HG02938 (cell line): Measurements from ENCODE around the gene ARHGAP10.

Experiments used
- ATAC-seq: cut with Tn5 transposase; IDR thresholded peaks from one replicate; pipeline ENCODE4 v1.9.1; 2021; ENCODE audit warnings: mild to moderate bottlenecking, moderate library complexity; ENCODE audit not compliant: unreplicated experiment

The ARHGAP10 gene

DNA sequence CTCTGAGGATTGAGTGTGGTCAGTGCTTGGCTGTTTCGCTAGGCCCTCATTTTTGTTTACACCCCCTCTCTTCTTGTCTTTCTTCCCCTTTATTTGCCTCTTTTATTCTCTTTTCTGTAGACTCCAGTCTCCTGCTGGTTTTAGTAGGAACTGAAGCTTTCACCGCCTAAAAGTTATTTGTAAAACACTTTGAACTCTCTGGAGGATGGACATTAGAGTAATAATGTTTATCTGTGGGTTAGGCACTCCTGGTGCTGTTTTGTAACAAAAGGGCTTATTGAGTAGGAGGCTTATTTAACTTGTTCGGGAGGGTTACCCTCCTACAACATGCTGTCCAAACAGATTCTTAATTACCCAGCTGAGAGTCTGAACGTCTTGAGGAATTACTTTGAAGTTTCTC, 1.6 kb upstream of the ARHGAP10 start:
- ATAC-seq = no peak

DNA sequence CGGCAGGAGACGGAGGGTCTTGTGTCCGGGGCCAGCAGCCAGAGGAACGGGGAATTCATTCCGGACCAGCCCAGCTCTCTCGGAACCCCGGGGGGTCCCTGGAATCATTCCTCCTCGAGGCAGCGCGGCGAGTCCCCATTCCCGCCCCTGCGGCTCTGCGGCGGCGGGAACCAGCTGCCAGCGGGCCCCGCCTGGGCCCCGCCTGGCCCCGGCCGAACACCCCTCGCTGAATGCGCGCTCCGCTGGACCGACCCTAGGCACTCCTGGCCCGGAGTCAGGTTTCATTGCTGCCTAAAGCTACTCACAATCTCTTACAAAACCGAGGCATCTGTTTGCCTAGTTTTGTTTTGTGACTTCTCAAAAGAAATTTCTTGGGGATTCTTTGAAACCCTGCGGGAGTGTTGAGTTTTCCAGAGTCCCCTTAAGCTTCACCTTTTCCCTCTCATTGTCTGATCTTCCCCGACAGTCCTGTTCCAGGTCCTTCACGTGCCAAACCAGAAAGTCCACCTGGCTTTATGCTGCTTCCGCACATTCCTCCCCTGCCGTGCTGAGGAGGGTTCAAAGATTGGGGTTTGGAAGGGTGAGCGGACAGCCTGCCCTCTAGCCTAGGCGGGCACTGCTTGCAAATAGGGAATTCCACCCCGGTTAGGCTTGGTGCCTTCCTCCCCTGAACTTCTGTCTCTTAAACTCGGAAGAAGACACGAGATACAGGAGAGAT, 789 bp downstream of the ARHGAP10 start:
- ATAC-seq = peak; percentile 29

DNA sequence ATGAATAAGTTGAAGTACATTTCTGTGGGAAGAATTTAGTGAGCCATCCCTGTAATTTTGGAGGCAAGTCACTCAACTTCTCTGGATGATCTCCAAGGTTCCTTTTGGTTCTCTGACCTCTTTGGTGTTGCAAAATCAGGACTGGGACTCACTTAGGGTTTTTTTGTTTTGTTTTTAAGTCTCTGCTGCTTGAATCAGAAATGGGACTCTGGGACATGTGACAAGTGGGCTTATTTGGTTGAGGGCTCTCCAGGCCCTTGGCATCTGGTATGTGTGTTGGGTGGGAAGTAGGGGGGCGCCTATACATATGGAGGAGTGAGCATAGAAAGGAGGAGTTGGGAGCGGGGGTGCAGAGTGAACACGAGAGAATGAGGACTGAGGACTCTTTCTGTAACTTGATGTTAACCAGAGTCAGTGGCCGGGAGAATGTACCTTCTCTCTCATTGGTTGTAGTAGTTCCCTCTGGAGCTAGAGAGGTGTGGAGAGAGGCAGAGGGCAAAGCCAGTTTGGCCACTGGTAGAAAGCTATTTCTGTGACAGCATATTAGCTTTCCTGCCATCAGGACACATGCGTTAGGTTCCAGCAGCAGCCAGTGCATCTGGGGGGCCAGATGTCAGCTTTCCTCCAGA, 1.9 kb downstream of the ARHGAP10 start:
- no peak for ATAC-seq

DNA sequence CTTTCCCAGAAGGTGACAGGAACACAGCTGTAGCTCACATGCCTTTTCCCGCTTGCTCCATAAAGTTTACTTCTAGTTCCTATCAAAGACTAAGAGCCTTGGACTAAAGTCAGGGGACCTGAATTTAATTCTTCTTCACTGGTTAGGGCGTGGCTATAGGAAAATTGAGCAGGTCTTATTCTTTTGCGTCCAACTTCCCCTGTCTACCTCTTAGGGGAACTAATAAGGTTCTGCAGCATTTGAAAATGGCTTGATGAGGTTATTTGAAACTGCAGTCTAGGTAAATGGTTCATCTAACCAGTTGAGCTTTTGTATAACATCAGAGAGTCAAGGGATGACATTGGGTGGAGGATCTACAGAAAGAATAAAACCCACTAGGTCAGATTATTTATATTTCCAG, 2.6 kb downstream of the ARHGAP10 start:
- no peak for ATAC-seq

DNA sequence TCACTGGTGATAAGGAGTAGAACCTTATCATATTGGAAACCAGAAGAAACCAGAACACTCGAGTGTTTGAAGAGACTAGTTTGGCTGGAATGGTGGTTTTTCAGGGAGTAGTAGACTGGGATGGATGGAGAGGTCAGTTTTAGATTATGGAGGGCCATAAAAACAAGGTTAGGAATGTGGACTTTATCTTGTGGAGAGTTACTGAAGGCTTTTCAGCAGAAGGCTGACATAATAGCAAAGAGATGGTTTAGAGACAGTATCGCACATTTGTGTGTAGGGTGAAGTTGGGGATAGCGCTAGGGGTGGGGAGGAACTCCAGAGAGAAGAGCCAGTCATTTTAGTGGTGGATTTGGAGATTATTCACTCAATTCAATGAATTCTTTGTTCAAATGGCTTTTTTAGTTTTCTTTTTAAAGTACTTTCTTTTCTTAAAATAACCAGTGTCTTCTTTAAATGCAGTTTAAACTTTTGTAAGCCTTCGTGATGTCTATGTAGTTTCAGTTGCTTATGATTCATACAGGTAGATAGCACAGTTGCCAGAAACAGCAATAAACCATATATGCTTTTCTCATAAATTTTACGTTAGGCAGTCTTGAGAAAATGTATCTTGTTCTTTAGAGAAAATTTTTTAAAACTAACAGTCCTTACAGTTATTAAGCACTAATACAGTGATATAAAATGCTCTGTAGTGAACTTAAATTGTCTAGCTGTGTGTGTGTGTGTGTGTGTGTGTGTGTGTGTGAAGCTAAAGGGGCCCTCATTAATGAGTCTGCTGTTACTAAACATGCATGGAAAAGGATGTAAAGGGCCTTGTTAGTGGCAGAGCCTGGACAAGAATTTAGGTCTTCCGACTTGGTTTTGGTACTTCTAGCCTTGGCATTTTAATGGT, 3.8 kb downstream of the ARHGAP10 start:
- peak; percentile 33 for ATAC-seq

DNA sequence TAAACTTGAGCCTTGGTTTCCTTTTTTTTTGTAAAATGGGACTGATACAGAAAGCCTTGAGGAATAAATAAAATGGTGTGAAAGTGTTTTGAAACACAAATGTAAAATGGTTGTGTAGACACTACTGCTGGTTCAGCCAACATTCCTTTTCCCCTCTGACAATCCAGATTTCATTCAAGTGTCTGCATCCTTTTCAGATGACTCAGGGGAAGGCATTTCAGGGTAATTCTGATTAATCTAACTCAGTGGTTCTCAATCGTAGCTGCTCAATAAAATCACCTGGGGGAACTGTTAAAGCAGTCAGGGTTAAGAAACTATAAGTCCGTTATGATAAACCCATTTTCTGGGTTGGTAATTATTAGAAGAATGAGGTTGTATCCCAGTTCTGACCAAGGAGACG, 4.6 kb downstream of the ARHGAP10 start:
- no peak for ATAC-seq

DNA sequence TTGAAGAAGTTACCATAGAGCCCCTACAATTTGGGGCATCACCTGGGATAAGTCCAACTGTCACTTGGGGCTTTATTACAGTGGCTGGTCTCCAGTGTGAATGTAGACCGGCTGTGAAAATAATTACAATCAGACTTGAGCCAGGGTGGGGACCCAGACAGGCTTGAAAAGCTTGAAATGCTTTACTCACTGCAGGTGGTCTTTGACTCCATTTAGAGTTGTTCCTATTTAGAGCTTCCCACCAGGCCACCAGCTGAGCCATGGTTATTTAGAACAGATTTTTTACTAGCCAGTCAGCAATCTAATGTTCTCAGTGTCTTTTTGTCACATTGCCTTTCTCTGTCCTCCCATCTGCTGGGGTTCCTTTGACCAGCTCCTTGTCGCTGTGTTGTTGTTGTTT, 5.7 kb downstream of the ARHGAP10 start:
- ATAC-seq = no peak

DNA sequence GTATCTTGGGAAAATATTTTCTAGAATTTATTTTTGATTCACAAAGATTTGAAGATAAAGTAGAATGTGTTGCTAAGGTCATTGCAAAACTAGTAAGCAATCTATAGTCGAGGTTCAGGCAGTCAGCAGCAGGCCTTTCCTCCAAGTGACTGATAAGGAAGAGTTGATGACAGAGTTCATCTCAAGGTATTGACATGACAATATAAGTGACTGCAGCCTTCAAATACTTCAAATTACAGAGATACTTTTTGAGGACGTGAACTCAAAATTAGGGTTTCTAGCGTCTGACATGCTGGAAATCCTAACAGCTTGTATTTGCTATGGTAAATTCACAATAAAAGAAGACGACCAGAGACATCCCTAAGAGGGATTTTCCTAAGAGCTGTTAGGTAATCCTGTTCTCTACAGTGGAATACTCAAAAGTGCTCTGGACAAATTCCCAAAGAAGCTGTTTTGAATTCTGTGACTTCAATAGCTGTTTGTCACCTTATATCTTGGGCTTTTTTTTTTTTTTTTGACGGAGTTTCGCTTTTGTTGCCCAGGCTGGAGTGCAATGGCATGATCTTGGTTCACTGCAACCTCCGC, 7.4 kb downstream of the ARHGAP10 start:
- no peak for ATAC-seq

DNA sequence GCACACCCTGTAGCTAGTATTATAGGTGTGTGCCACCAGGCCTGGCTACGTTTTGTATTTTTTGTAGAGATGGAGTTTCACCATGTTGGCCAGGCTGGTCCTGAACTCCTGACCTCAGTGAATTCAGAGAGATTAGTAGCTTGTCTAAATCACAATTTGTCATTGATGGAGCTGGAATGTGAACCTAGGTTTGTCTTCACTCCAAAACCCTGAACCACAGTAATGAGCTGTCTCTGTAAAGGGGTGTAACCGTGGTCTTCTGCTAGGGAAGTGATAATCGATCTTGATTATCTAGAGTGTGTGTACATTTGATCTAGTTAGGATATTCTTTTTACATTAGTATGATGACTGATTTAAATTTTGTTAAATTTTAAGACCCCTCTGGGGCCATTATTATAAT, 8.3 kb downstream of the ARHGAP10 start:
- ATAC-seq = no peak

DNA sequence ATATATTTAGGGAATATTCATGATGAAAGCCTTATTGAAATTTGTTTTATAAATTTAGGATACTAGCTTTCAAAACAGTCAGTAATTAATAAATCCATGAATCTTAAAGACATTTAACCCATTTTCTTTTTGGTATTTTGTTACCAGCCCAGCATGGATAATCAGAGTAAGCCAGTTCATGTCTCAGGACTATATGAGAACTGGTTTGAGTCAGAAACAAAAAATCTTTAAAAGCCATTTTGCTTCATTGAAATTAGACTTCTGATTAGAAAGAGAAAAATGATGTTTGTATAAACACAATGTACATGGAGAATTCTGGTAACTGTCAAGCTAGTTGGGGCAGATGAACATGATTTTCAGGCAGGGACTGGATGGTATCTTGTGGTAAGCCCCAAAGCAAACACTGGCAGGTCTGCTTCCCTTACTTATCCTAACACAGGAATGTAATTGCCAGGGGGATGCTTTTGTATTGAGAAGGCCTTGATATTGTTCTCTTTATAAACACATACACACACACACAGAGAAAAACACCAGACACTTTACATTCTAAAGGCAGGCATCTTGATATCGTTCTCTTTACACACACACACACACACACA, 9.4 kb downstream of the ARHGAP10 start:
- no peak for ATAC-seq

DNA sequence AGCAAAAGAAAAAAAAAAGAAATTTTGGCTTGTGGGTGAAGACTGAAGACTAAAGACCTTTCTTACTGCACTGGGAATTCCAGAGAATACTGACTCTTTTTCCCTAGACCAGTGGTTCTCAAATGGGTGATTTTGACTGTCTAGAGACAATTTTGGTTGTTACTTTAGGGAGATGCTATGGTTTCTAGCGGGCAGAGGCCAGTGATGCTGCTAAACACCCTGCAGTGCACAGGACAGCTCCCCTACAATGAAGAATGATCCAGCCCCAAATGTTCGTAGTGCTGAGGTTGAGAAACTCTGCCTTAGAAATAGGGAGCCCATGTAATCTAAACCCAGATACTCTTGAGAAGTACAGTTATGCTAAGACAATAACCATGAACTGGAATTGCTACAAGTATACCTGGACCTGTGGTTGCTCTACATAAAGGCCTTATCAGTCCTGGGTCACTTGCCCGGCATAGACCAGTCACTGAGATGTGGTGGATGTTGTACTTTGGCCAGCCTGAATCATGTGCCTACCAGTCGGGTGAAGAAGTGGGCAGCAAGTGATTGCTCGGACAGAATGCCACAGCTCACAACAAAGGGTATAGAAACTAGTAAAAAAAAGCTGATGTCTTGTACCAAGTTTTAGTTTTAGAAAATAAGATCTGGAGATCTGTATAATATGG, 16.0 kb downstream of the ARHGAP10 start:
- no peak for ATAC-seq

DNA sequence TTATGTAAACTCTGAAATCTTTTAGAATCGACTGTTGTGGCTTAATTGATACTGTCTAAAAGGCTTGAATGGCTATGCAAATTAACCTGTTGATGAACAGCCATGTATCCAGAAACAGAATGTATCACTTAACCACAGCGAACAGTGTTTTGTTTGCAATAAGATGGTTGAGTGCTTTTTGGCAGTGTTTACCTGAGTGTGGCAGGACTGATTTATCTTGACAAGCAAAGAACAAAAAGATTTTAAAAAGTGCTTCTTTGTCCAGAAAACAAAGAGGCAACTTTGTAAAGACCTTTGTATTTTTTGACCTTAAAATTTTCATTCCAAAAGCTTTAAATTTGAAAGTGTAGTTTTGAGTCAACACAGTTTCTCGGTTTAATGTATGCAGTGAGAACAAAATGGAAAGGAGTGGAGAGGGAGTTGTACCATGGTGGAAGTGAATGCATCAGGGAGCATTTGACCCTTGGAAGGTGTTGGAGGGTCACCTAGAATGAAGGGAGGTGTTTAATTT, 18.0 kb downstream of the ARHGAP10 start:
- ATAC-seq = peak; percentile 98

DNA sequence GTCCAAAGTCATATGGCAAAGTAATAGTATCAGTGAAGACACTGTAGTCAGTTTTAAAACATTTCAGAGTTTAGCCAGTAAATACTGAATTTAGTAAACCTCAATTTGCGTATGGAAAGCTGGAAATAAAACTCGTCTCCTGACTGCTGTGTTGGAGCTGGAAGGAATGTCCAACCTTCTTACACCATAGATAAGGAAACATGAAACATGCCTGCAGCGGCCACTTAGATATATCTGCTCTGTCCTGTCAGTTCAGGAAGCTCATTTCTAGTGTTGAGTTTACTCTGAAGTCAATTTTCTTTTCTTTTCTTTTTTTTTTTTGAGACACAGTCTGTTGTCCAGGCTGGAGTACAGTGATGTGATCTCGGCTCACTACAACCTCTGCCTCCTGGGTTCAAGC, 21.2 kb downstream of the ARHGAP10 start:
- no peak for ATAC-seq

DNA sequence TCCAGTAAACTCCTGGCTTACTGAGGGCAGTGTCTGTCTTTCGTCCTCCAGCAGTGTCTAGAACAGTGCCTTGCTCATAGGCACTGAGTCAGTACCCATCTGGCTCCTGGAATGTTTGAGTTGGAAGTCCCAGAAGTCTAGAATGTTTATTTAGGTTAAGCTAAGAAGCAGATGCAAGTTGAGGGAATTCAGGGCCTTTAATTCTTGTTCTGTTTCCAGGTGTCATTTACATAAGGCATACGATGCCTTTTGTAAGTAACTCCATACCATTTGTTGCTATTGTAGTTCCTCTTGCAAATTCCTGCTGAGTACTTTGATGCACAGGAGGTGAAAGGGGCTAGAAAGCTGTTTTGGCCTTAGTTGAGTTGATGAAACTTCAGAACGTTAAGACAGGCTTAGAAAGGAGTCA, 22.2 kb downstream of the ARHGAP10 start:
- no peak for ATAC-seq

DNA sequence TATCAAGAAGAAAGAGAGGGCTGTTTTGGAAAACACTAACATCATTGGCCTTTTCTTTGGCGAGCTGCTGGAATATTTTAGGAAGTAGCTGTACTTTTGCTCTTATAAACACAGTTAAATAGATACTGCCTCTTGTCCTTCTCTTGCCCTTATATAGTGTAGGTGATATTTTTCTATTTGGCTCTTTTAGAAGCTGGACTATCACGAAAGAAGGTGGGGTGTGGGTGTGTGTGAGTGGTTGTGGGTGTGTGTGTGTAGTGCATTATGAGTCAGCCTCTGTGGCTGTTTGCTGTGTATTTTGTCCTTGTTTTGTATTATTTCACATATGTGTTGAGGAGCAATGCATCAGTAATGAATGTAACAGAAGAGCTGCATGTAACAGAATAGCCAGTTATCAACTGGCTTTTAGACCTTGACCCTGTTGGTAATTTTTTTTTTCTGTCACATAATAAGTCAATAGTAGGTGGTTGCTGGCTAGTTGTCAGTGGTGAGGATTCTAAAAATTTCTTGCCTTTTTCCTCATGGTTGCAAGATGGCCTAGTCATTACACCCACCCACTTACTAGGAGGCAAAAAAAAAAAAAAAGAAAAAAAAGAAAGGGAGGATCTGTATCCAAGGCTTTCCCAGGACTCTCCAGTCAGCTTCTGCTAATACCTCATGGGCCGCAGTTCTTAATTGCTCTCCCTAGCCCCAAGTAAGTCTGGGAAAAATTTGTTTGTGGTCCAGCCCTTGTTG, 23.8 kb downstream of the ARHGAP10 start:
- no peak for ATAC-seq

DNA sequence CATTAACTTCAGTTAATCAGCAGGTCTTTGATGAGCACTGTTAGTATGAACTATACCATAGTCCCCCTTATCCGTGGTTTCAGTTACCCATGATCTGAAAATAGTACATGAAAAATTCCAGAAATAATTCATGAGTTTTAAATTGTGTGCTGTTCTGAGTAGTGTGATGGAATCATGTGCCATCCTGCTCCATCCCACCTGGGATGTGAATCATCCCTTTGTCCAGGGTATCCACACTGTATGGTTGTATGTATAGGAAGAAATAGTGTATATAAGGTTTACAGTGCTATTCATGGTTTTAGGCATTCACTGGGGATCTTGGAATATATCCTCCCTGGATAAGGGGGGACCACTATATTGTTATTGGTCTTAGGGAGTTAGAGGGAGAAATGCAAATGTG, 24.5 kb downstream of the ARHGAP10 start:
- no peak for ATAC-seq

DNA sequence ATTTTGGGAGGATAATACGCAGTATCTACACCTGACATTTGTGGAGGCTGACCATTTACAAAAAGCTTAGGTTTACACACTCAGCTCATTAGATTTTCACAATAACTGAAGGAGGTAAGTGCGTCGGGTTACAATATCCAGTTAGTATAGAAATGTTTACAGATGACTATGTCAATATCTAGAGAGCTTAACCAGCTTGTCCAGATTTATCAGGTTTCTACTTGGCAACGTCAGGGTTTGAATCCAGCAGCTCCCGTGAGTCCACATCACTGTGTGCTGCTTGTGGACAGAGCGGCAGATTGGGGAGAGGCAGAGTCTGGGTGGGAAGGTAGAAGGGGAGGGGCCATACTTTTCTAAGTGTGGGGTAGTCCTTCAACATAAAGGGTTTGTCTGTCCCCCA, 28.3 kb downstream of the ARHGAP10 start:
- no peak for ATAC-seq

DNA sequence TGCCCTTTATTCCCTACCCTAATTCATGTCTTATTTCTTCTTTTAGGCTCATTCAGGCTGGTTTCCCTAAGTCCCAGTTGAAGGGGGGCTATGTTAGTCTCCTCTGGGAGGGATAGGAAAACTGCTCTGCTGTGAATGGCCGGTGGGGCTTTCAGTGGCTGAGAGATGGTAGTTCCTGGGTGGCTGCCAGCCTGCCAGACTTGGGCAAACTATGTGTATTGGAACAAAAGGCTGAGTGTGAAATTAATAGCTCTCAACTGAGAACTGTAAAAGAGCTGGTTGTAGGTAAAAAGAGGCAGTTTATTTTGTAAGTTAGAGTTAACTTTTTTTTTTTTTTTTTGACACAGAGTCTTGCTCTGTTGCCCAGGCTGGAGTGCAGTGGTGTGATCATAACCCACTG, 28.8 kb downstream of the ARHGAP10 start:
- ATAC-seq = no peak

DNA sequence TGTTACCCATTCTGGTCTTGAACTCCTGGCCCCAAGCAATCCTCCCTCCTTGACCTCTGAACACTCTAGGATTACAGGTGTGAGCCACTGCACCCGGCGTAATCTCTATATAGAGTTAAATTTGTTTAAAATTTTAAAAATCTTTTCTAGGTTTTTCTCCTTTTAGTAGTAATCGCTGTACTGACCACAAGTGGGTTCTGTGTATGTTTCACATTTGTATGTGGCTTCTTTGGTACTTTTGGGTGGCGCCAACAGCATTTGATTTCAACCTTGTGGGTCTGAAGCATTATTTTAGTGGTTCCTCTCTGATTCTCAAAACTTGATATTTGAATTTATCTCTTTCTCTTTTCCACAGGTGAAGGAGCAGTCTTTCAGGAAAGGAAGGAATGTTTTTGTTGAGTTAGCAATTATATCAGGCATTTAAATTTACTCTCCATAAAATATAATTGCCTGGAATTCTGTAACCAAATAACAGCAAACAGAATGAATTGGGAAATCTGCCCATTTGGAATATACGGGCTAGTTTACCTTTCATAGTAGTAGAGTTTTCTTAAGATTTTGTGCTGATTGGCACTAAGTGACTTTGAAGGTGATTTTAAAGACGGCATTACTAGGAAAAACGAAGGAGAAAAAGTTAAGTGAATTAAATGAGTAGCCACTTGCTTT, 29.5 kb downstream of the ARHGAP10 start:
- ATAC-seq = no peak
